C4-2B (cell line): ENCODE results near the gene CCL18.

Source experiments
- ZFX ChIP-seq: fragments of 450-650 bp; IDR thresholded peaks from 2 replicates; pipeline ENCODE4 v1.6.1; 2017
- TF ChIP-seq, protein P1 (sequence below): fragments of 450-650 bp; conservative IDR thresholded peaks from 2 replicates; pipeline ENCODE4 v1.5.1; 2017; ENCODE audit warnings: mild to moderate bottlenecking

- TF ChIP-seq, protein P1, sequence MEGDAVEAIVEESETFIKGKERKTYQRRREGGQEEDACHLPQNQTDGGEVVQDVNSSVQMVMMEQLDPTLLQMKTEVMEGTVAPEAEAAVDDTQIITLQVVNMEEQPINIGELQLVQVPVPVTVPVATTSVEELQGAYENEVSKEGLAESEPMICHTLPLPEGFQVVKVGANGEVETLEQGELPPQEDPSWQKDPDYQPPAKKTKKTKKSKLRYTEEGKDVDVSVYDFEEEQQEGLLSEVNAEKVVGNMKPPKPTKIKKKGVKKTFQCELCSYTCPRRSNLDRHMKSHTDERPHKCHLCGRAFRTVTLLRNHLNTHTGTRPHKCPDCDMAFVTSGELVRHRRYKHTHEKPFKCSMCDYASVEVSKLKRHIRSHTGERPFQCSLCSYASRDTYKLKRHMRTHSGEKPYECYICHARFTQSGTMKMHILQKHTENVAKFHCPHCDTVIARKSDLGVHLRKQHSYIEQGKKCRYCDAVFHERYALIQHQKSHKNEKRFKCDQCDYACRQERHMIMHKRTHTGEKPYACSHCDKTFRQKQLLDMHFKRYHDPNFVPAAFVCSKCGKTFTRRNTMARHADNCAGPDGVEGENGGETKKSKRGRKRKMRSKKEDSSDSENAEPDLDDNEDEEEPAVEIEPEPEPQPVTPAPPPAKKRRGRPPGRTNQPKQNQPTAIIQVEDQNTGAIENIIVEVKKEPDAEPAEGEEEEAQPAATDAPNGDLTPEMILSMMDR = no peak
- TF ChIP-seq ZFX = no peak
Measured at GRCh38 chr17:36063786-36064541, at the start of gene CCL18.
